Activated T-cell treated with anti-CD3 and anti-CD28 coated beads, Interleukin-2, amount 50 U/mL, for 48 hours (primary cell): ENCODE data around the gene ARL17B.
A peak's percentile ranks its signal among the peaks of the same experiment; 100 is the strongest.
"Not testable (repeated sequence)": the region's sequence is repeated elsewhere in the genome, so short reads cannot be mapped to it uniquely, and the experiment has no call there.

ENCODE experiments used
- DNase-seq, 2 experiments: peaks; one replicate each; pipeline ENCODE4 v3.0.0-alpha.2; 2020

The ARL17B gene

GRCh38 chr17:46244949-46245768, 116.4 kb downstream of the ARL17B start:
- DNase-seq: not testable (repeated sequence)

DNA sequence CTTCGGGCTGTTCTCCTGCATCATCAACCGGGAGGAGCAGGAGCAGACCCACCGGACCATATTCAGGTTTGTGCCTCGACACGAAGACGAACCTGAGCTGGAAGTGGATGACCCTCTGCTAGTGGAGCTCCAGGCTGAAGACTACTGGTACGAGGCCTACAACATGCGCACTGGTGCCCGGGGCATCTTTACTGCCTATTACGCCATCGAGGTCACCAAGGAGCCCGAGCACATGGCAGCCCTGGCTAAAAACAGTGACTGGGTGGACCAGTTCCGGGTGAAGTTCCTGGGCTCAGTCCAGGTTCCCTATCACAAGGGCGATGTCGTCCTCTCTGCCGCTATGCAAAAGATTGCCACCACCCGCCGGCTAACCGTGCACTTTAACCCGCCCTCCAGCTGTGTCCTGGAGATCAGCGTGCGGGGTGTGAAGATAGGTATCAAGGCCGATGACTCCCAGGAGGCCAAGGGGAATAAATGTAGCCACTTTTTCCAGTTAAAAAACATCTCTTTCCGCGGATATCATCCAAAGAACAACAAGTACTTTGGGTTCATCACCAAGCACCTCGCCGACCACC, 117.1 kb downstream of the ARL17B start:
- DNase-seq: not testable (repeated sequence)

GRCh38 chr17:46243928-46244327, 117.6 kb downstream of the ARL17B start:
- not testable (repeated sequence) for DNase-seq

GRCh38 chr17:46243505-46243904, 118.1 kb downstream of the ARL17B start:
- DNase-seq: not testable (repeated sequence)

GRCh38 chr17:46231359-46231758, 130.2 kb downstream of the ARL17B start:
- DNase-seq: not testable (repeated sequence)

DNA sequence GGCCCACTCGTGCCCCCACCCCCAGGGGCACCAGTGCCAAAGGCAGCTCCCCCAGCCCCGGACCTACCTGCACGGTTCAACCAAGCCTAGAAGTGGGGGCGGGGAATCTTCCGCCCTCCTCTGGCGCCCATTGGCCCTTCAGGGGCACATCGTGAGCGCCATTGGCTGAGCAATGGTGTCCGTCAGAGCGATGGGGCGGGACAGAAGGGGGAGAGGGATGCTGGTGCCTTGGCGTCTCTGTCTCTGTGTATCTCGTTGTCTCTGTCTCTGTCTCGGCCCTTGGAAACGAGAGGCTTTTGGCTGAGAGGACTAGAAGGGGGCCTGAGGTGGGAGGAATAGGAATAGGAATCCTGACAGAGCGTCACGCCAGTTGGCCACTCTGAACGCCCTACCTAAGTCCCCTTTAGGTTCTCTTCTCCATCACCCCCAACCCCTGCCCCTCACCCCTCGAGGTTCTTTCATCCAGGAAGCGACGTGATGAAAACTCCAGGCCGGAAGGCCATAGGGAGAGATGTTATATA, 136.2 kb downstream of the ARL17B start:
- peak; percentile 96 to 98 for DNase-seq

- not testable (repeated sequence) for DNase-seq
These were observed 136.7 kb downstream of the ARL17B start for GRCh38 chr17:46224864-46225263.
